MM.1S (cell line): ENCODE results near the gene LRMDA.

Source experiments
- DNase-seq: peaks from one replicate; pipeline ENCODE4 v3.0.0-alpha.2; 2015
- H2AFZ ChIP-seq: fragments of 300-600 bp; sonication (generic); 2 replicates; pipeline ENCODE4 v1.6.0; 2016; ENCODE audit warnings: antibody characterized with exemption, low read length
- H3F3A ChIP-seq: fragments of 300-600 bp; sonication (generic); 2 replicates; pipeline ENCODE4 v1.6.1; 2016; ENCODE audit warnings: mild to moderate bottlenecking, antibody characterized with exemption, low read length, moderate library complexity, mixed read lengths; ENCODE audit not compliant: insufficient read depth
- H3K27ac ChIP-seq: fragments of 300-600 bp; sonication (generic); 2 replicates; pipeline ENCODE4 v1.5.1; 2016; ENCODE audit warnings: mild to moderate bottlenecking, low read length
- H3K27me3 ChIP-seq: fragments of 300-600 bp; sonication (generic); replicated peaks from 2 replicates; pipeline ENCODE4 v1.6.0; 2016; ENCODE audit warnings: low read length; ENCODE audit not compliant: insufficient read depth
- H3K36me3 ChIP-seq: fragments of 300-600 bp; sonication (generic); replicated peaks from 2 replicates; pipeline ENCODE4 v1.6.1; 2016; ENCODE audit warnings: mild to moderate bottlenecking, low read length, mixed read lengths; ENCODE audit not compliant: insufficient read depth
- H3K4me1 ChIP-seq: fragments of 300-600 bp; sonication (generic); 2 replicates; pipeline ENCODE4 v1.6.1; 2016; ENCODE audit warnings: low read length, mixed read lengths
- H3K4me2 ChIP-seq: fragments of 300-600 bp; sonication (generic); 2 replicates; pipeline ENCODE4 v1.6.0; 2016; ENCODE audit warnings: low read depth, low read length
- H3K4me3 ChIP-seq: fragments of 300-600 bp; sonication (generic); 2 replicates; pipeline ENCODE4 v1.5.1; 2016; ENCODE audit warnings: low read length, mixed read lengths
- H3K79me2 ChIP-seq: fragments of 300-600 bp; sonication (generic); 2 replicates; pipeline ENCODE4 v1.6.1; 2016; ENCODE audit warnings: mixed run types, low read length, mixed read lengths
- H3K9ac ChIP-seq: fragments of 300-600 bp; sonication (generic); 2 replicates; pipeline ENCODE4 v1.6.1; 2016; ENCODE audit warnings: low read length, mixed read lengths
- H3K9me2 ChIP-seq: fragments of 300-600 bp; sonication (generic); replicated peaks from 2 replicates; pipeline ENCODE4 v1.6.1; 2016; ENCODE audit warnings: mild to moderate bottlenecking, low read length, mixed read lengths; ENCODE audit not compliant: insufficient read depth
- H3K9me3 ChIP-seq: fragments of 300-600 bp; sonication (generic); replicated peaks from 2 replicates; pipeline ENCODE4 v1.6.1; 2016; ENCODE audit warnings: mild to moderate bottlenecking, low read length, mixed read lengths; ENCODE audit not compliant: insufficient read depth
- H4K20me1 ChIP-seq: fragments of 300-600 bp; sonication (generic); 2 replicates; pipeline ENCODE4 v1.6.1; 2016; ENCODE audit warnings: mild to moderate bottlenecking, low read length, moderate library complexity, mixed read lengths; ENCODE audit not compliant: insufficient read depth
- CTCF ChIP-seq: fragments of 300-600 bp; sonication (generic); IDR thresholded peaks from 2 replicates; pipeline ENCODE4 v1.5.1; 2016; ENCODE audit warnings: antibody characterized with exemption, low read length, mixed read lengths
- EZH2 ChIP-seq: fragments of 300-600 bp; sonication (generic); optimal IDR thresholded peaks from 2 replicates; pipeline ENCODE3; 2017; ENCODE audit warnings: low read depth, mild to moderate bottlenecking, antibody characterized with exemption, low read length, mixed read lengths
- EZH2phosphoT487 ChIP-seq: fragments of 300-600 bp; sonication (generic); IDR thresholded peaks from 2 replicates; pipeline ENCODE4 v1.6.1; 2018; ENCODE audit warnings: antibody characterized with exemption, low read length

LRMDA gene

GRCh38 chr10:75935650-75936400 lies 504.4 kb downstream of the LRMDA start:
- Histone ChIP-seq H3K4me2 (no peak overlapping the region), H3K27me3 (no peaks in the 10 kb centered on the region), H3K79me2 (no peaks in the 10 kb centered on the region), H4K20me1 (no peaks in the 10 kb centered on the region), H3K4me3 (no peak overlapping the region), H3K9me3 (no peaks in the 10 kb centered on the region), H3F3A (no peaks in the 10 kb centered on the region), H2AFZ (no peak overlapping the region), H3K4me1 (no peaks in the 10 kb centered on the region), H3K27ac (no peak overlapping the region), H3K9me2 (no peaks in the 10 kb centered on the region), H3K36me3 (no peaks in the 10 kb centered on the region), H3K9ac (no peak overlapping the region)
- TF ChIP-seq EZH2phosphoT487, result no peak
- no peak for TF ChIP-seq CTCF
- TF ChIP-seq EZH2, result no peak
- DNase-seq, result no peak

GRCh38 chr10:75936841-75937240 lies 505.4 kb downstream of the LRMDA start:
- no peaks in the 10 kb centered on the region for H3F3A ChIP-seq
- no peaks in the 10 kb centered on the region for H3K27me3 ChIP-seq
- no peak overlapping the region for H3K4me2 ChIP-seq
- H3K4me1 ChIP-seq, result no peaks in the 10 kb centered on the region
- H3K9me2 ChIP-seq, result no peaks in the 10 kb centered on the region
- H3K36me3 ChIP-seq, result no peaks in the 10 kb centered on the region
- no peak overlapping the region for H3K9ac ChIP-seq
- TF ChIP-seq EZH2phosphoT487 (no peak), EZH2 (no peak), CTCF (no peak)
- DNase-seq, result no peak
- no peak overlapping the region for H3K27ac ChIP-seq
- no peak overlapping the region for H3K4me3 ChIP-seq
- no peaks in the 10 kb centered on the region for H3K9me3 ChIP-seq
- no peak overlapping the region for H2AFZ ChIP-seq
- H4K20me1 ChIP-seq, result no peaks in the 10 kb centered on the region
- H3K79me2 ChIP-seq, result no peaks in the 10 kb centered on the region

- Histone ChIP-seq H3K4me1 (no peaks in the 10 kb centered on the region), H3K36me3 (no peaks in the 10 kb centered on the region), H4K20me1 (no peaks in the 10 kb centered on the region), H3K79me2 (no peaks in the 10 kb centered on the region), H3K9me3 (no peaks in the 10 kb centered on the region), H3F3A (no peaks in the 10 kb centered on the region), H3K4me3 (no peak overlapping the region), H2AFZ (no peak overlapping the region), H3K27ac (no peak overlapping the region), H3K27me3 (no peaks in the 10 kb centered on the region), H3K9me2 (no peaks in the 10 kb centered on the region), H3K4me2 (no peak overlapping the region), H3K9ac (no peak overlapping the region)
- DNase-seq, result no peak
- TF ChIP-seq EZH2phosphoT487, result no peak
- no peak for TF ChIP-seq CTCF
- TF ChIP-seq EZH2, result no peak
Observed at GRCh38 chr10:75937823-75938222, 506.4 kb downstream of the LRMDA start.
